Activated CD4-positive, alpha-beta T cell treated with anti-CD3 and anti-CD28 coated beads, Interleukin-10, Interleukin-2, amounts not matched to agents 100 ng/mL and 50 ng/mL, durations not matched to agents 16 hours and 8 hours (primary cell): ENCODE data around the gene OR10A7.
"Not testable (repeated sequence)": the region's sequence is repeated elsewhere in the genome, so short reads cannot be mapped to it uniquely, and the experiment has no call there.

ENCODE experiments used
- DNase-seq: peaks from one replicate; pipeline ENCODE4 v3.0.0-alpha.2; 2020

OR10A7 gene

GRCh38 chr12:55220725-55221124 lies at the start of gene OR10A7:
Gene OR10A7, plus strand, starts transcription at chr12:55221025. Its CDS starts 0 bp downstream, at chr12:55221025.
- DNase-seq, result no peak

GRCh38 chr12:55171445-55171844 lies 49.4 kb upstream of the OR10A7 start:
- DNase-seq, result no peak

DNA sequence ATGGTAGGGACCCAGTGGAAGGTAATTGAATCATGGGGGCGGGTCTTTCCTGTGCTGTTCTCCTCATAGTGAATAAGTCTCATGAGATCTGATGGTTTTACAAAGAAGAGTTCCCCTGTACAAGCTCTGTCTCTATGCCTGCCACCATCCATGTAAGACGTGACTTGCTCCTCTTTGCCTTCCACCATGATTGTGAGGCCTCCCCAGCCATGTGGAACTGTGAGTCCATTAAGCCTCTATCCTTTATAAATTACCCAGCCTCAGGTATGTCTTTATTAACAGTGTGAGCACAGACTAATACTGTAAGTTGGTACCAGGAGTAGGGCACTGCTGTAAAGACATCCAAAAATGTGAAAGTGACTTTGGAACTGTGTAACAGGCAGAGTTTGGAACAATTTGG lies 49.0 kb upstream of the OR10A7 start:
- not testable (repeated sequence) for DNase-seq

DNA sequence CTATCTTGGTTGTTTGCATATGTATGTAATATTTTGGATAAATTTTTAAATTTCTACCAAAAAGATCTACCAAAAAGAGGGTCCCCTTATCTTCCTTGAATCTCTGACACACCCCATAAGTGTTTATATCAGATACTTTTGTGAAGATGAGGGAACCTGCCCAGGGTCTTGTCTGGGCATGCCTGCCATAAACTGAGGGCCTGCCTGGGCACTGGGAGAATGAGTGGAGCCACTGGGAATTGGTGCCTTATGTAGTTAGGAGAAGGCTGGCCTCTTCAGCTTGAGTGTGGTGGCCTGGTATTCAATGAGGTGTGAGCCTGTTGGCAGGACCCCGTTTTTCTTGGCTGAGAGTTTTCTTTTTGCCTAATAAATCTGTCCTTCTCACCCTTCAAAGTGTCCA lies 48.1 kb upstream of the OR10A7 start:
- no peak for DNase-seq

GRCh38 chr12:55173456-55173855 lies 47.4 kb upstream of the OR10A7 start:
- DNase-seq, result no peak

GRCh38 chr12:55188573-55188972 lies 32.3 kb upstream of the OR10A7 start:
- DNase-seq, result no peak

DNA sequence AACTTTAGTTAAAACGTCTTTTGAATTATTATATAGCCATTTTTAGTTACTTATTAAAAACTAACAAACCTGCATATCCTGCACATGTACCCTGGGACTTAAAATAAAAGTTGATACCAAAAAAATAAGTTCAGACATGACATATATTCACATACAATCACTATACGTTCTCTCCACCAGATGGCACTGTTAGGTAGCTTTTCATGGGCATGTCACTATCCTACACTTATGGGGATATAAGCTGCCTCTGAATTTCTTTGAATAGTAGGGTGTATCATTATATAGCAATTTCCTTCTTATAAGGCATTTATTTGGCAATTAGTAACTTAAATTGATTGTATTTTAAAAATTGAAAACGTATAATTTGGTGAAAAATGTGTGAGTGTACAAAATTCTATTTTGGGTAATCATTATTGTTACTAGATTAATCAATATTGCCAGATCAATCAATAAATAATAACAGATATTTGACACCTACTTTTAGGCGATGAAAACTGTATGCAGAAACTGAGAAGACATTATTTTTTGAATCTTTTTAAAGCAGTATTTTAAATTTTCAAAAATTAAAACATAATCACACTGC lies 31.8 kb upstream of the OR10A7 start:
- DNase-seq, result peak; percentile 73

- DNase-seq, result no peak
Observed at GRCh38 chr12:55194382-55194781, 26.4 kb upstream of the OR10A7 start.

DNA sequence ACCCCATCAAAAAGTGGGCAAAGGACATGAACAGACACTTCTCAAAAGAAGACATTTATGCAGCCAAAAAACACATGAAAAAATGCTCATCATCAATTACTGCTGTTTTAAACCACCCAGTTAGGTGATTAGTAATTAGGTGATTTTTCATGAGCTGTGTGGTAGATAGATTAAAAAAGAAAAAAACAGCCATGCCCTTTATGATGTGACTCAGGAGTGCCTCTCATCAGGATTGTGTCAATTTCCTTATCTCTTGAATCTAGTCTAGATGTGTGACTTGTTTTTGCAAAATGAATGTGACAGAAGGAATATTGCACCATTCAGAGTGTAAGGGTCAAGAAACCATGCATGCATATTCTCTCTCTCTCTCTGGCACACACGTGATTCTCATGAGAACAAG lies 5.7 kb downstream of the OR10A7 start:
- peak; percentile 13 for DNase-seq

DNA sequence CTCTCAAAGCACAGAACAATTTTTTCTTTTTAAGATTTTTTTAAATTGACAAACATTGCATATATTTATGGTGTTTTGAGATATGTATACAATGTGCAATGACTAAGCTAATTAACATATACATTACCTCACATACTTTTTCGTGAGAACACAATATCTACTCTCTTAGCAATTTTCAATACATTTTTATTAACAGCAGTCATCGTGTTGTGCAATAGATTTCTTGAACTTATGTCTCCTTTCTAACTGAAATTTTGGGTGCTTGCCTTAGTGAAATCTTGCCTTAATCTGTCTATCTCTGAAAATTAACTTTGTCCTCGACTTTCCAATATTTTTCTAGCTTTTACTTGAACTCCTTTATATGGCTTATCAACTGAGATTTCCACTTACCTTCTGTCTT lies 6.8 kb downstream of the OR10A7 start:
- no peak for DNase-seq

DNA sequence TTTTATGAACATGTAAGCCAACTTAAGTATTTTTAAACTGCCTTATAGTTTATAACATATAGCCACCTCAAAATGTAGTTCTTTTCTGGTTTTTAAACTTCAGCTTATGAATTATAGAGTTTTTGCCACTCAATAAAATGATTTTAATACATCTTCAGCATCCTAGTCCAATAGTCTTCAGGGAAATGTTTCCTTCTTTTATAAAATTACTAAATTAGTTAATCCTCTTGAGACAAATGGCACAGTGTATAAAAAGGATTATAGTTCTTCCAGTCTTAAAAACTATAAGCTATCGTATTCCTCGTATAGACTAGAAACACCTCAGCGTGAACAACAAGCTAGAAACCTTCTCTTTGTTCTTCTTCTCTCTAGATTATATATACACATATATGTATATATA lies 23.5 kb downstream of the OR10A7 start, which contains the start of gene OR6C74:
Gene OR6C74 (plus strand): TSS at position 301 of the 400 bp plus-strand sequence. CDS start 2,679 bp downstream, outside the sequence.
- DNase-seq, result no peak

DNA sequence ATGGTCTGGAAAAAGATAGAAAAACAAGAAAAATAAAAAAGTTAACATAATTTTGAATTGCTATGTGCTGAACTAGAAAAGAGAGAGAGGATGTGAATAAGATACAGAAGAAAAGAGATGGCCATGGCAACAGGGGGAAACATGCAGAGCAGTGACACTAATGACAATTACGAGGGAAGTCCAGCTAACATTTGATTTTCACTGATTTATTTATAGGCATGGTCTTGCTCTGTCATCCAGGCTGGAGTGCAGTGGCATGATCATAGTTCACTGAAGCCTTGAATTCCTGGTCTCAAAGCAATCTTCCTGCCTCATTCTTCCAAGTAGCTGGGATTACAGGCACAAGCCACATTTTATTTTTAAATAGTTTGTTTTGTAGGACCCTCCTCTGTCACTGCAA lies 25.3 kb downstream of the OR10A7 start:
- no peak for DNase-seq

DNA sequence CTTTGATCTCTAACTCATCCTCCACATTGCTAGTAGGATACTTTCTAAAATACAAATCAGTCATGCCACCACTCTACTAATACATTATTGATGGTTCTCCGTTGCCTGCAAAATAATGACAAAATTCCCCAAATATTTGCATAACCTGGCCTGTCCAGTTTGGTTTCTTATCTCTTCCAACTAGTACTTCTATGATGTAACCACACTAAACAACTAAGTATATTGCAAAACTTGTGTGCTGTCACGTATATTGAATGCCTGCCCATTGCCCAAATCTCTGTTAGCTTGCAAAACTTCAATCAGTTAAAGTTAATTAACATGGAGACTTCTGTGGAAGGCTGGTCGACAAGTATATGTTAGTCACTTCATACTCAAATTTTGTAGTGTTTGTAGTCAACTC lies 30.1 kb downstream of the OR10A7 start:
- DNase-seq, result no peak

DNA sequence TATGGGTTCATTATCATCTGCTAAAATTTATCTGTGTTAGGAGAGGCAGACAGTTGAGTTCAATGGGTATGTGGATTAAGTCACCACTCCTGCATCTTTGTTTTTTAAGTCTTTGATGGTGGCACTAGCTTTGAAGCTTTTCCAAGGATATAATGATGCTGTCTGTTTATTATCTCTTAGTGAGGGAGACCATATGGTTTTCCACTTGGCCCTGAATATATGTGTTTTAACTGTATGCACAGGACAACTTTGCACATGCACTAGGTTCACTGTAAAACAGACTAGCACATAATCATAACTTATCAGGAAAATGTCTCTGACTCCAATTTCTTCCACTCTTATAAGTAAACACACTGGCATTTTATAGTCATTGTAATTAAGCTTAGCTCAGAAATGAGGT lies 32.5 kb downstream of the OR10A7 start:
- DNase-seq, result no peak

DNA sequence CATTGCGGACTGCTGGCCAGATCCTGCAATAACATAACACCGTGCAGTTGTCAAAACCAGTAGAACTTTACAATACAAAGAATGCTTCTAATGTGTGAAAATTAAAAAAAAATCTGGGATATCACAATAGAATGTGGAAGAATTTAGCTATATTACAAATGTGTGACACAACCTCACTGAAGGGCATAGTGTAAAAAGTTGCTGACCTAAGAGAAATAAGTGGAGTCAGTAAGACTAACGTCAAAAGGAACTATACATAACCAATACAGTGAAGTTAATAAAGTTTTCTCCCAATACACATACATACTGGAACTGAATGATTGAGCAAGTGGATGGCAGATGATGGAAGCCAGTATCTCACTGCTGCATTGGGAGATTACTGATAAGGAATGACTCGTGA lies 36.0 kb downstream of the OR10A7 start:
- DNase-seq, result no peak

- no peak for DNase-seq
Observed at GRCh38 chr12:55258303-55258702, 37.5 kb downstream of the OR10A7 start.
